Right lobe of liver (tissue), 4 donors: ENCODE results near the gene PCDH17.

ENCODE experiments used
- POLR2A ChIP-seq: fragments of 450-650 bp; IDR thresholded peaks from one replicate; pipeline ENCODE4 v1.6.1; 2017; ENCODE audit warnings: antibody characterized with exemption, mild to moderate bottlenecking
- TF ChIP-seq, protein P1 (sequence below), 4 donors: fragments of 200-600 bp in 3 of 4; fragments of 450-650 bp in 1 of 4; IDR thresholded peaks; one replicate each; pipeline versions ENCODE4 v1.5.1 to v1.8.0; 2016 to 2022; ENCODE audit warnings: antibody characterized with exemption in 4 of 4, mild to moderate bottlenecking in 2 of 4
- donor health status: DM: no; HTN: no; CAD: no.
- donor health status: DM: no; HTN: no; CAD: no.
- donor health status: DM: no; HTN: yes; CAD: no.

DNA sequence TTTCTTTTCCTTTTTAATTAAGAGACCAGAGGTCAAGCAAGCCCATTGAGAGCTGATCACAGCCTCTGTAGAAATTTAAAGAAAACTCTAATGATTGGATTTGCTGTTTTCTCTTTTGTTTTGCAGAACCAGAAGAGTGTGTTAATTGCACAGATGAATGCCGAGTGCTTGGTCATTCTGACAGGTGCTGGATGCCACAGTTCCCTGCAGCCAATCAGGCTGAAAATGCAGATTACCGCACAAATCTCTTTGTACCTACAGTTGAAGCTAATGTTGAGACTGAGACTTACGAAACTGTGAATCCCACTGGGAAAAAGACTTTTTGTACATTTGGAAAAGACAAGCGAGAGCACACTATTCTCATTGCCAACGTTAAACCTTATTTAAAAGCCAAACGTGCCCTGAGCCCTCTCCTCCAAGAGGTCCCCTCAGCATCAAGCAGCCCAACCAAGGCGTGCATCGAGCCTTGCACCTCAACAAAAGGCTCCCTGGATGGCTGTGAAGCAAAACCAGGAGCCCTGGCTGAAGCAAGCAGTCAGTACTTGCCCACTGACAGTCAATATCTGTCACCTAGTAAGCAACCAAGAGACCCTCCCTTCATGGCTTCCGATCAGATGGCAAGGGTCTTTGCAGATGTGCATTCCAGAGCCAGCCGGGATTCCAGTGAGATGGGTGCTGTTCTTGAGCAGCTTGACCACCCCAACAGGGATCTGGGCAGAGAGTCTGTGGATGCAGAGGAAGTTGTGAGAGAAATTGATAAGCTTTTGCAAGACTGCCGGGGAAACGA, 93.1 kb downstream of the PCDH17 start:
- TF ChIP-seq, protein P1, sequence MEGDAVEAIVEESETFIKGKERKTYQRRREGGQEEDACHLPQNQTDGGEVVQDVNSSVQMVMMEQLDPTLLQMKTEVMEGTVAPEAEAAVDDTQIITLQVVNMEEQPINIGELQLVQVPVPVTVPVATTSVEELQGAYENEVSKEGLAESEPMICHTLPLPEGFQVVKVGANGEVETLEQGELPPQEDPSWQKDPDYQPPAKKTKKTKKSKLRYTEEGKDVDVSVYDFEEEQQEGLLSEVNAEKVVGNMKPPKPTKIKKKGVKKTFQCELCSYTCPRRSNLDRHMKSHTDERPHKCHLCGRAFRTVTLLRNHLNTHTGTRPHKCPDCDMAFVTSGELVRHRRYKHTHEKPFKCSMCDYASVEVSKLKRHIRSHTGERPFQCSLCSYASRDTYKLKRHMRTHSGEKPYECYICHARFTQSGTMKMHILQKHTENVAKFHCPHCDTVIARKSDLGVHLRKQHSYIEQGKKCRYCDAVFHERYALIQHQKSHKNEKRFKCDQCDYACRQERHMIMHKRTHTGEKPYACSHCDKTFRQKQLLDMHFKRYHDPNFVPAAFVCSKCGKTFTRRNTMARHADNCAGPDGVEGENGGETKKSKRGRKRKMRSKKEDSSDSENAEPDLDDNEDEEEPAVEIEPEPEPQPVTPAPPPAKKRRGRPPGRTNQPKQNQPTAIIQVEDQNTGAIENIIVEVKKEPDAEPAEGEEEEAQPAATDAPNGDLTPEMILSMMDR (IDR thresholded peaks at IDR 0.05): no peak
- TF ChIP-seq POLR2A: no peak
